ENCODE measurements around the gene CDK6.

The CDK6 gene

GRCh38 chr7:92691578-92691977, 144.8 kb downstream of the CDK6 start:
- Histone ChIP-seq H3K4me3 (ENCODE audit: low read length) (no peak overlapping the region), H3K27me3 (ENCODE audit: insufficient read depth, low read length) (no peaks in the 10 kb centered on the region), H2AFZ (ENCODE audit: low read depth, low read length) (no peak overlapping the region), H3K4me1 (ENCODE audit: insufficient read depth, low read length) (peaks cover 18% of the 10 kb centered on the region), H3K36me3 (ENCODE audit: insufficient read depth, low read length) (no peaks in the 10 kb centered on the region), H3K9me3 (ENCODE audit: low read length) (peaks cover 1% of the 10 kb centered on the region)

GRCh38 chr7:92685136-92686042, 151.0 kb downstream of the CDK6 start:
- H3K36me3 ChIP-seq (ENCODE audit: insufficient read depth, low read length), result no peaks in the 10 kb centered on the region
- H3K9me3 ChIP-seq (ENCODE audit: low read length), result no peaks in the 10 kb centered on the region
- no peak overlapping the region for H3K4me3 ChIP-seq (ENCODE audit: low read length)
- peaks cover 26% of the 10 kb centered on the region for H3K4me1 ChIP-seq (ENCODE audit: insufficient read depth, low read length)
- no peak overlapping the region for H2AFZ ChIP-seq (ENCODE audit: low read depth, low read length)
- H3K27me3 ChIP-seq (ENCODE audit: insufficient read depth, low read length), result no peaks in the 10 kb centered on the region

- no peak overlapping the region for H2AFZ ChIP-seq (ENCODE audit: low read depth, low read length)
- no peaks in the 10 kb centered on the region for H3K9me3 ChIP-seq (ENCODE audit: low read length)
- H3K4me3 ChIP-seq (ENCODE audit: low read length), result no peak overlapping the region
- H3K36me3 ChIP-seq (ENCODE audit: insufficient read depth, low read length), result no peaks in the 10 kb centered on the region
- no peaks in the 10 kb centered on the region for H3K27me3 ChIP-seq (ENCODE audit: insufficient read depth, low read length)
- H3K4me1 ChIP-seq (ENCODE audit: insufficient read depth, low read length), result peaks cover 26% of the 10 kb centered on the region
Observed at GRCh38 chr7:92684274-92684673, 152.1 kb downstream of the CDK6 start.

- no peaks in the 10 kb centered on the region for H3K36me3 ChIP-seq (ENCODE audit: insufficient read depth, low read length)
- no peak overlapping the region for H2AFZ ChIP-seq (ENCODE audit: low read depth, low read length)
- H3K9me3 ChIP-seq (ENCODE audit: low read length), result no peaks in the 10 kb centered on the region
- H3K4me1 ChIP-seq (ENCODE audit: insufficient read depth, low read length), result peaks cover 26% of the 10 kb centered on the region
- H3K4me3 ChIP-seq (ENCODE audit: low read length), result no peak overlapping the region
- no peaks in the 10 kb centered on the region for H3K27me3 ChIP-seq (ENCODE audit: insufficient read depth, low read length)
Observed at GRCh38 chr7:92682903-92683539, 153.4 kb downstream of the CDK6 start.

GRCh38 chr7:92682330-92682729, 154.0 kb downstream of the CDK6 start:
- H3K4me3 ChIP-seq (ENCODE audit: low read length), result no peak overlapping the region
- H3K27me3 ChIP-seq (ENCODE audit: insufficient read depth, low read length), result no peaks in the 10 kb centered on the region
- no peak overlapping the region for H2AFZ ChIP-seq (ENCODE audit: low read depth, low read length)
- no peaks in the 10 kb centered on the region for H3K36me3 ChIP-seq (ENCODE audit: insufficient read depth, low read length)
- peaks cover 26% of the 10 kb centered on the region for H3K4me1 ChIP-seq (ENCODE audit: insufficient read depth, low read length)
- H3K9me3 ChIP-seq (ENCODE audit: low read length), result no peaks in the 10 kb centered on the region

GRCh38 chr7:92681633-92682032, 154.7 kb downstream of the CDK6 start:
- Histone ChIP-seq H3K27me3 (ENCODE audit: insufficient read depth, low read length) (no peaks in the 10 kb centered on the region), H2AFZ (ENCODE audit: low read depth, low read length) (no peak overlapping the region), H3K36me3 (ENCODE audit: insufficient read depth, low read length) (no peaks in the 10 kb centered on the region), H3K9me3 (ENCODE audit: low read length) (no peaks in the 10 kb centered on the region), H3K4me1 (ENCODE audit: insufficient read depth, low read length) (peaks cover 26% of the 10 kb centered on the region), H3K4me3 (ENCODE audit: low read length) (no peak overlapping the region)

- Histone ChIP-seq H3K9me3 (ENCODE audit: low read length) (no peaks in the 10 kb centered on the region), H3K4me3 (ENCODE audit: low read length) (no peak overlapping the region), H2AFZ (ENCODE audit: low read depth, low read length) (no peak overlapping the region), H3K36me3 (ENCODE audit: insufficient read depth, low read length) (no peaks in the 10 kb centered on the region), H3K27me3 (ENCODE audit: insufficient read depth, low read length) (no peaks in the 10 kb centered on the region), H3K4me1 (ENCODE audit: insufficient read depth, low read length) (peaks cover 26% of the 10 kb centered on the region)
Observed at GRCh38 chr7:92680442-92680841, 155.9 kb downstream of the CDK6 start.

GRCh38 chr7:92678291-92678920, 158.0 kb downstream of the CDK6 start:
- Histone ChIP-seq H3K4me1 (ENCODE audit: insufficient read depth, low read length) (peaks cover 17% of the 10 kb centered on the region), H3K9me3 (ENCODE audit: low read length) (no peaks in the 10 kb centered on the region), H3K4me3 (ENCODE audit: low read length) (no peak overlapping the region), H2AFZ (ENCODE audit: low read depth, low read length) (no peak overlapping the region), H3K27me3 (ENCODE audit: insufficient read depth, low read length) (no peaks in the 10 kb centered on the region), H3K36me3 (ENCODE audit: insufficient read depth, low read length) (no peaks in the 10 kb centered on the region)

- H3K4me1 ChIP-seq (ENCODE audit: insufficient read depth, low read length), result no peaks in the 10 kb centered on the region
- H3K9me3 ChIP-seq (ENCODE audit: low read length), result no peaks in the 10 kb centered on the region
- H3K27me3 ChIP-seq (ENCODE audit: insufficient read depth, low read length), result no peaks in the 10 kb centered on the region
- no peak overlapping the region for H3K4me3 ChIP-seq (ENCODE audit: low read length)
- no peak overlapping the region for H2AFZ ChIP-seq (ENCODE audit: low read depth, low read length)
- peaks cover 2% of the 10 kb centered on the region for H3K36me3 ChIP-seq (ENCODE audit: insufficient read depth, low read length)
Observed at GRCh38 chr7:92674379-92674778, 162.0 kb downstream of the CDK6 start.

GRCh38 chr7:92671505-92672169, 164.7 kb downstream of the CDK6 start:
- Histone ChIP-seq H3K4me3 (ENCODE audit: low read length) (no peak overlapping the region), H3K9me3 (ENCODE audit: low read length) (no peaks in the 10 kb centered on the region), H3K27me3 (ENCODE audit: insufficient read depth, low read length) (no peaks in the 10 kb centered on the region), H3K36me3 (ENCODE audit: insufficient read depth, low read length) (peaks cover 2% of the 10 kb centered on the region), H2AFZ (ENCODE audit: low read depth, low read length) (no peak overlapping the region), H3K4me1 (ENCODE audit: insufficient read depth, low read length) (no peaks in the 10 kb centered on the region)

- peaks cover 2% of the 10 kb centered on the region for H3K36me3 ChIP-seq (ENCODE audit: insufficient read depth, low read length)
- H3K4me3 ChIP-seq (ENCODE audit: low read length), result no peak overlapping the region
- H3K9me3 ChIP-seq (ENCODE audit: low read length), result no peaks in the 10 kb centered on the region
- H2AFZ ChIP-seq (ENCODE audit: low read depth, low read length), result no peak overlapping the region
- H3K4me1 ChIP-seq (ENCODE audit: insufficient read depth, low read length), result no peaks in the 10 kb centered on the region
- H3K27me3 ChIP-seq (ENCODE audit: insufficient read depth, low read length), result no peaks in the 10 kb centered on the region
Observed at GRCh38 chr7:92670204-92670851, 166.0 kb downstream of the CDK6 start.

GRCh38 chr7:92669616-92670165, 166.7 kb downstream of the CDK6 start:
- no peaks in the 10 kb centered on the region for H3K4me1 ChIP-seq (ENCODE audit: insufficient read depth, low read length)
- no peaks in the 10 kb centered on the region for H3K9me3 ChIP-seq (ENCODE audit: low read length)
- H3K36me3 ChIP-seq (ENCODE audit: insufficient read depth, low read length), result peaks cover 2% of the 10 kb centered on the region
- no peak overlapping the region for H3K4me3 ChIP-seq (ENCODE audit: low read length)
- no peaks in the 10 kb centered on the region for H3K27me3 ChIP-seq (ENCODE audit: insufficient read depth, low read length)
- no peak overlapping the region for H2AFZ ChIP-seq (ENCODE audit: low read depth, low read length)
